Measurements from ENCODE around the gene LRRTM4. TPM values are rescaled to one million over a fixed set of nuclear protein-coding genes. Genes with fewer than 3 reads are reported as not detected.
A peak's percentile ranks its signal among the peaks of the same experiment; 100 is the strongest.

LRRTM4 gene
- polyA plus RNA-seq, 2 of the 4 experiments (the other 2 are of a cell fraction), result 0.03 TPM; not detected in 1

GRCh38 chr2:77296791-77297190 is 225.4 kb downstream of the LRRTM4 start (continued):
- no peak for TF ChIP-seq MAZ (IDR thresholded peaks at IDR 0.05; ENCODE audit: borderline replicate concordance, low read depth, low read length)

- DNase-seq (ENCODE audit: low read depth in 1 of 2, low spot score in 1 of 2), result no peak
- ATAC-seq, result no peak
- Histone ChIP-seq H3K9me3 (no peaks in the 10 kb centered on the region; the same call in 2 of the 3 replicates), H3K4me2 (no peak overlapping the region), H3K4me3 (no peak overlapping the region), H3K27ac (no peak overlapping the region), H3K4me1 (no peaks in the 10 kb centered on the region)
- ChIA-PET CTCF (no interaction called here), POLR2A (no interaction called here)
- 0% methylated on average over 2 of the region's 2 CpGs for whole genome bisulfite sequencing (ENCODE audit: missing lambda C conversion rate)
- FAIRE-seq, result no peak
- no peak for TF ChIP-seq SMC3 (IDR thresholded peaks at IDR 0.05)
- no peak for TF ChIP-seq CBX2 (IDR thresholded peaks at IDR 0.05; ENCODE audit: borderline replicate concordance, low read depth)
- TF ChIP-seq CEBPB (IDR thresholded peaks at IDR 0.05), result no peak
- TF ChIP-seq ATOH8 (CRISPR knock-in tag; IDR thresholded peaks at IDR 0.05; ENCODE audit: low read depth), result no peak
- no peak for TF ChIP-seq HMGXB4 (CRISPR knock-in tag; IDR thresholded peaks at IDR 0.05; ENCODE audit: borderline replicate concordance)
Measured at GRCh38 chr2:77294474-77294873, 227.7 kb downstream of the LRRTM4 start.

- ChIA-PET CTCF (no interaction called here), POLR2A (no interaction called here)
- H3K9me3 ChIP-seq, result no peaks in the 10 kb centered on the region
- H3K4me1 ChIP-seq, result no peaks in the 10 kb centered on the region
- TF ChIP-seq RCOR1 (IDR thresholded peaks at IDR 0.05; ENCODE audit: low read depth, low read length), result no peak
- peak; percentile 31 for TF ChIP-seq MAFK (IDR thresholded peaks at IDR 0.05; ENCODE audit: partially characterized antibody)
- TF ChIP-seq RARB (CRISPR knock-in tag; IDR thresholded peaks at IDR 0.05), result no peak
- no peak for TF ChIP-seq KDM5A (IDR thresholded peaks at IDR 0.05)
- no peak for TF ChIP-seq CEBPB (IDR thresholded peaks at IDR 0.05)
- no peak overlapping the region for H3K4me3 ChIP-seq
- ATAC-seq (no peak), DNase-seq (ENCODE audit: low read depth in 1 of 2, low spot score in 1 of 2) (no peak), FAIRE-seq (no peak)
- WGBS (ENCODE audit: missing lambda C conversion rate), result 0% methylated on average over 1 of the region's 1 CpG
- H3K27ac ChIP-seq, result no peak overlapping the region
- no peak overlapping the region for H3K4me2 ChIP-seq
Measured at GRCh38 chr2:77284353-77284752, 237.8 kb downstream of the LRRTM4 start.

- TF ChIP-seq RFX5 (IDR thresholded peaks at IDR 0.05) (no peak), KDM5A (IDR thresholded peaks at IDR 0.05) (no peak), CEBPB (IDR thresholded peaks at IDR 0.05) (no peak), HOXB13 (CRISPR knock-in tag; IDR thresholded peaks at IDR 0.05; ENCODE audit: low read depth) (no peak), ZSCAN20 (CRISPR knock-in tag; IDR thresholded peaks at IDR 0.05) (no peak), ELK1 (IDR thresholded peaks at IDR 0.05; ENCODE audit: low read depth, low read length) (no peak), TP53 (CRISPR knock-in tag; IDR thresholded peaks at IDR 0.05) (no peak), E2F6 (IDR thresholded peaks at IDR 0.05; ENCODE audit: borderline replicate concordance, low read depth) (no peak), NR3C1 (IDR thresholded peaks at IDR 0.05) (no peak), USF2 (IDR thresholded peaks at IDR 0.05) (no peak)
- Histone ChIP-seq H3K4me3 (no peak overlapping the region), H3K4me2 (no peak overlapping the region), H3K27ac (no peak overlapping the region), H3K9me3 (no peaks in the 10 kb centered on the region), H3K4me1 (no peaks in the 10 kb centered on the region)
- DNase-seq (ENCODE audit: low read depth in 1 of 2, low spot score in 1 of 2), result no peak
- ChIA-PET CTCF (interaction anchor here (0.7 to 1.2 kb wide), 2 partner anchors 8 to 11 kb away, joined by 3 to 4 read pairs; no protein-coding TSS in a partner anchor), POLR2A (no interaction called here)
- no peak for FAIRE-seq
- 26% methylated on average over 5 of the region's 5 CpGs for WGBS (ENCODE audit: missing lambda C conversion rate)
- ATAC-seq, result no peak
Measured at GRCh38 chr2:77271262-77271661, 250.9 kb downstream of the LRRTM4 start.
